Activated CD4-positive, alpha-beta memory T cell treated with anti-CD3 and anti-CD28 coated beads, Interleukin-2, amount 10 ng/mL, durations not matched to agents 7 days and 5 days (primary cell): ENCODE results near the gene GALNT8. TPM values are rescaled to one million over a fixed set of nuclear protein-coding genes. Genes with fewer than 3 reads are reported as not detected.
"Not testable (repeated sequence)": the region's sequence is repeated elsewhere in the genome, so short reads cannot be mapped to it uniquely, and the experiment has no call there.

ENCODE experiments used
- CTCF ChIA-PET: fragments of 350-600 bp; sonication (Branson Sonifier 250); formaldehyde crosslinking; loops from one replicate; lab custom pipeline; 2021; ENCODE audit warnings: antibody characterized with exemption, inconsistent platforms; lab: Charles Lee
- POLR2A ChIA-PET: fragments of 350-600 bp; sonication (Branson Sonifier 250); formaldehyde crosslinking; loops from one replicate; lab custom pipeline; 2021; ENCODE audit warnings: antibody characterized with exemption; lab: Charles Lee
- DNase-seq: peaks from one replicate; pipeline ENCODE4 v3.0.0-alpha.2; 2020
- H3K27ac Mint-ChIP-seq: one replicate; pipeline ENCODE4 v1.8.0; 2021; ENCODE audit warnings: mild to moderate bottlenecking, mixed read lengths
- H3K27me3 Mint-ChIP-seq: one replicate; pipeline ENCODE4 v1.8.0; 2021; ENCODE audit warnings: mixed read lengths
- H3K36me3 Mint-ChIP-seq: one replicate; pipeline ENCODE4 v1.8.0; 2021; ENCODE audit warnings: low read depth, mixed read lengths
- H3K4me1 Mint-ChIP-seq: one replicate; pipeline ENCODE4 v1.8.0; 2021; ENCODE audit warnings: mixed read lengths
- H3K4me3 Mint-ChIP-seq: one replicate; pipeline ENCODE4 v1.8.0; 2021; ENCODE audit warnings: mild to moderate bottlenecking, mixed read lengths
- H3K9me3 Mint-ChIP-seq: one replicate; pipeline ENCODE4 v1.8.0; 2021; ENCODE audit warnings: mixed read lengths
- total RNA-seq, 2 experiments: library from RNA; stranded (reverse); gene quantifications; one replicate each; pipeline ENCODE4 v1.2.3, GENCODE V29; 2021

The GALNT8 gene
- total RNA-seq, 2 experiments from 2014 or later, result 1.8 to 2.0 TPM

DNA sequence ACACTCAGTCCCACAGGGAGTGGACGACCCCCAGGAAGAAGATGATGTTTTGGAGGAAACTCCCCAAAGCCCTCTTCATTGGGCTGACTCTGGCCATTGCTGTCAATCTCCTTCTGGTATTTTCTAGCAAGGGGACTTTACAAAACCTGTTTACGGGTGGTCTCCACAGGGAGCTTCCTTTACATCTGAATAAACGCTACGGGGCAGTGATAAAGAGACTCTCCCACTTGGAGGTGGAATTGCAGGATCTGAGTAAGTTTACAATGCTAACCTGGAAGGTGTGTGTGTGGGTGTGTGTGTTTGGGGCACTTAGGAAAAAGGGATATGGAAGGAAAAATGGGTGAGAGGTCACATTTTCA, 416 bp downstream of the GALNT8 start:
- ChIA-PET POLR2A (no interaction called here), CTCF (no interaction called here)
- H3K27me3 Mint-ChIP-seq, result peaks cover 34% of the 10 kb centered on the region
- no peak overlapping the region for H3K27ac Mint-ChIP-seq
- no peaks in the 10 kb centered on the region for H3K9me3 Mint-ChIP-seq
- no peak for DNase-seq
- H3K36me3 Mint-ChIP-seq, result no peaks in the 10 kb centered on the region
- no peak overlapping the region for H3K4me3 Mint-ChIP-seq
- H3K4me1 Mint-ChIP-seq, result no peaks in the 10 kb centered on the region

DNA sequence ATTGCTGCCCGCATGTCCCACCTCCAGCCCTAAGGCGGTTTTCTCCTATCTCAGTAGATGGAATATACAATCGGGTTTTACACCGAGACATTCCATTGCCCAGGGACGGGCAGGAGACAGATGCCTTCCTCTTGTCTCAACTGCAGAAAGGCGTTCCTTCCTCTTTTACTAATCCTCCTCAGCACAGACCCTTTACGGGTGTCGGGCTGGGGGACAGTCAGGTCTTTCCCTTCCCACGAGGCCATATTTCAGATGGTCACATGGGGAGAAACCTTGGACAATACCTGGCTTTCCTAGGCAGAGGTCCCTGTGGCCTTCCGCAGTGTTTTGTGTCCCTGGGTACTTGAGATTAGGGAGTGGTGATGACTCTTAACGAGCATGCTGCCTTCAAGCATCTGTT, 1.4 kb downstream of the GALNT8 start:
- CTCF ChIA-PET, result not testable (repeated sequence)

DNA sequence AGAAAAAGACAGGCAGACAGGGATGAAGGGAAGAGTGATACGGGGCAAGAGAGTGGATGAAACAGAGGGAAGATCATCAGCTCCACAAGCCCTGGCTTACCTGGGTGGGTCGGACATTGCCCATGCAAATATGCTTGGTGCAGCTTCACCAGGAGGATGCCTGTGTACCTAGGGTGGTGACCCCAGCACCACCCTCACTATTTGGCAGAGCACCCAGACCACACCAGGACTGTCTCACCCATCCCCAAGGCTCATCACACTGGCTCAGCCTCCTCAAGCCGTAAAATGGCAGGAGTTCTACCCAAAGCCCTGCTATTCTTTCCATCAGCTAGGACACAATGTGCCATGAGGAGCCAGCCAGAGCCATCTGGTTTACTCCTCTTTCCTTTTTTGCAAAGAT, 3.0 kb downstream of the GALNT8 start:
- H3K27ac Mint-ChIP-seq, result no peak overlapping the region
- no peak for DNase-seq
- ChIA-PET POLR2A (interaction anchor here (0.6 kb wide), 1 partner anchor 73 kb away, joined by 3 read pairs; no protein-coding TSS in a partner anchor), CTCF (interaction anchor here (0.7 kb wide), 1 partner anchor 1289 kb away, joined by 3 read pairs; no protein-coding TSS in a partner anchor)
- H3K27me3 Mint-ChIP-seq, result peaks cover 34% of the 10 kb centered on the region
- H3K4me1 Mint-ChIP-seq, result no peaks in the 10 kb centered on the region
- no peaks in the 10 kb centered on the region for H3K36me3 Mint-ChIP-seq
- no peaks in the 10 kb centered on the region for H3K9me3 Mint-ChIP-seq
- H3K4me3 Mint-ChIP-seq, result no peak overlapping the region

More for the DNA sequence above, 1.4 kb downstream of the GALNT8 start:
- H3K36me3 Mint-ChIP-seq, H3K4me3 Mint-ChIP-seq, H3K27ac Mint-ChIP-seq, H3K4me1 Mint-ChIP-seq, POLR2A ChIA-PET, DNase-seq, H3K9me3 Mint-ChIP-seq: not testable (repeated sequence)
- peaks cover 34% of the 10 kb centered on the region for H3K27me3 Mint-ChIP-seq

DNA sequence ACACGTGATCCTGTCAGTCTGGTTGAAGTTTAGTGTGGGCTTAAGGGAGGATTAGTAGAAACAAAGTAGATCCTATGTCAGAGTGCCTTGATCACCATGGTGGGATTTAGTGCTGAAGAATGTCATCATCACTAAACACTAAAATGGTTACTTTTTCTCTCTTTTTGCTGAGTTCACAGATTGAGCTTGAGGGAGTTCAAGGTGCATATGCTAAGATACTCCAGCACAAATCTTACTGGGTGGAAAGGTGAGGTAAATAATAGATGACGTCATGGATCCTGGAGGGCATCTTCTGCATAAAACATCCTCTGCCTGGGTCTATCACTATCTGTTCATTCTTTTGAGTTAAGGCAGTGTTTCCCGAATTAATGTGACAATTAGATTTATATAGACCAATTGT, 4.9 kb downstream of the GALNT8 start:
- Mint-ChIP-seq H3K9me3 (no peaks in the 10 kb centered on the region), H3K27ac (no peak overlapping the region), H3K4me1 (no peaks in the 10 kb centered on the region), H3K36me3 (no peaks in the 10 kb centered on the region), H3K27me3 (peaks cover 27% of the 10 kb centered on the region), H3K4me3 (no peak overlapping the region)
- no peak for DNase-seq
- ChIA-PET CTCF (no interaction called here), POLR2A (no interaction called here)

DNA sequence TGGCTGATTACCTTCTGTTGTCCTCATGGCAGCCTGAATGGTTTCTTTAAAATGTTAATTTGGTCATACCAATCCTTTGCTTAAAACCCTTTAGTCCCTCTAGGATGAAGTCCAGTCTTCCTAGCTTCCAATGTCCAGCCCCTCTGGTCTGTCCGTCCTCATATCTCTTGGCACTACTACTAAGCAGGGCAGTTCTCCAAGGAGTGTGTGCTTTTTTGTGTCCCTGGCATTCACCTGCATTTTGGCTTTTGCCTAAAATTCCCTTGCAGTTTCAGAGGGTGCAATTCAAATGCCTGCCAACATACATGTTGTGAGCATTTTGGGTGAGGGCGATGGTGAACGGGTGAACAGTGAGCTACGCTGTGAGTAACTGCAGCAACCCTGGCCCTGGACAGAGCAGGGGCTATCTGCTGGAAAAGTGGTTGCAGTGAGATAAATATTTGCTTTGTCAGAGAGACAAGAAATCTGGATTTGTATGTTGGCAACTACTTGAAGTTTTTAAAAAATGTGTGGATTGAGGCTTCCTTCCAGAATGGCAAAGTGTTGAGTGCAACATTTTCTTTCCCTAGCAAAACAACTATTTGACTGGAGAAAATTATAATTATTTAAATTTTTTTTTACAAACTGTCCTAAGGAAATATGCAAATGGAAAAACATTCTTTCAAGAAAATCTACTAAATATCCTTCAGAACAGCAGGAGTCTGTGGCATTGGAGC, 14.6 kb downstream of the GALNT8 start:
- Mint-ChIP-seq H3K27me3 (peaks cover 21% of the 10 kb centered on the region), H3K27ac (no peak overlapping the region), H3K4me3 (no peak overlapping the region), H3K4me1 (no peaks in the 10 kb centered on the region), H3K36me3 (no peaks in the 10 kb centered on the region), H3K9me3 (no peaks in the 10 kb centered on the region)
- POLR2A ChIA-PET, result no interaction called here
- DNase-seq, result no peak
- CTCF ChIA-PET, result no interaction called here

DNA sequence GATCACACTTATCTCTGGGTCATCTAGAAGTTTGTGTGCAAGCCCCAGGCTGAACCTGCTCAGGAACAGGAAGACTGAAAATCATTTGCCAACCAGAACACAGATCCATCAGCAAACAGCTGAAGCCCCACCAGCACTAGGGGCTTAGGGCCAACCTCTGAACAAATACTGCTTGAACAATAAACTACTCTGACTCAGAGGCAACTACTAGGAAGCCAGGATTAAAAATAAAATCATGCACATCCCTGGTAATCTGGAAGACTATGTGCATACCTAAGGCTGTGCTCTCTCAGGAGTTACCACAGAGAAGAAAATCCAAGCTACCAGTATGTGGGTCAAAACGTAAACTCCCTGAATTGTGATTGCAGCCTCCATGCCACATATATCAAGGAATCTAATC, 15.9 kb downstream of the GALNT8 start:
- no peaks in the 10 kb centered on the region for H3K36me3 Mint-ChIP-seq
- no peaks in the 10 kb centered on the region for H3K9me3 Mint-ChIP-seq
- H3K27ac Mint-ChIP-seq, result no peak overlapping the region
- peaks cover 21% of the 10 kb centered on the region for H3K27me3 Mint-ChIP-seq
- H3K4me3 Mint-ChIP-seq, result no peak overlapping the region
- ChIA-PET POLR2A (no interaction called here), CTCF (no interaction called here)
- no peak for DNase-seq
- no peaks in the 10 kb centered on the region for H3K4me1 Mint-ChIP-seq

DNA sequence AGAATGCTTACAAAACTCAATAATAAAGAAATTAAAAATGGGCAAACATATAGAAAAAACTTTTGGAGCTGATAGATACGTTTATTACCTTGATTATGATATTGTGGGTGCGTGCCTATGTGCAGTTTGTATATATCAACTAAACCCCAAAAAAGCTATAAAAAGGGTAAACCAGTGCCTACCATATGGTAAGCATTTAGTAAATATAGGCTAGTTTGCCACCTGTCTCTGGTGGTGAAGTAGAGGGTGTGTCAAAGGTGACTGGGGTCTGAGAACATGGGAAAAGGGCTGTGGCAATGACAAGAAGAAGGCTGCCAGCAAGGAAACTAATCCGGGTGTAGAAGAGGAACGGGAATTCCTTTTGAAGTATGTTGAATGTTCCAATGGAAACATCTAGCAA, 18.3 kb downstream of the GALNT8 start:
- Mint-ChIP-seq H3K27me3 (peaks cover 22% of the 10 kb centered on the region), H3K4me1 (no peaks in the 10 kb centered on the region), H3K9me3 (no peaks in the 10 kb centered on the region), H3K4me3 (no peak overlapping the region), H3K36me3 (no peaks in the 10 kb centered on the region), H3K27ac (no peak overlapping the region)
- POLR2A ChIA-PET, result no interaction called here
- CTCF ChIA-PET, result no interaction called here
- DNase-seq, result no peak

DNA sequence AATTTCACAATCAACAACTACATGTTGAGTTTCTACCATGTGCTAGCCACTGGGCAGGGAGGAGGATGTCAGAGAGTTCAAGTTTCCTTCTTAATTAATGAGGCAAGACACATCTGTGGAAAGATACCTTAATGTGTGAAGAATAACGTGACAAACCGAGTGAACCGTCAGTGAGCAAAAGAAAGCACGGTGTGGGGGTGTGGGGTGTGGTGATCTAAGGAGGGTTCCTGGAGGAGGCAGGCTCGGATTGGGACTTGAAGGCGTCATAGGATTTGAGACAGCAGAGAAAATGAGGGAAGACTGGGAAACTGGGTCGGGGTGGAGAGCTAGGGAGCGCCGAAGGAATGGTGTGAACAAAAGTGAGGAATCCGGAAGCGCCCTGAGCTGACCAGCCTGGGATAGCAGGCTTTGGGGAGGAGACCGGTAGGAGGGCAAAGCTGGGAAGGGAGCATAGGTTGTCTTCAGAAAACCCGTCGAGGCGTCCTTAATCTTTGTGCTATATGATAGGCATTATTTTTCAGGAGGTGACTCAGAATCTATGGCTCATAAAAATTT, 22.3 kb downstream of the GALNT8 start:
- Mint-ChIP-seq H3K4me3 (no peak overlapping the region), H3K9me3 (no peaks in the 10 kb centered on the region), H3K27ac (no peak overlapping the region), H3K4me1 (no peaks in the 10 kb centered on the region), H3K36me3 (no peaks in the 10 kb centered on the region), H3K27me3 (peaks cover 13% of the 10 kb centered on the region)
- CTCF ChIA-PET, result no interaction called here
- POLR2A ChIA-PET, result no interaction called here
- no peak for DNase-seq

DNA sequence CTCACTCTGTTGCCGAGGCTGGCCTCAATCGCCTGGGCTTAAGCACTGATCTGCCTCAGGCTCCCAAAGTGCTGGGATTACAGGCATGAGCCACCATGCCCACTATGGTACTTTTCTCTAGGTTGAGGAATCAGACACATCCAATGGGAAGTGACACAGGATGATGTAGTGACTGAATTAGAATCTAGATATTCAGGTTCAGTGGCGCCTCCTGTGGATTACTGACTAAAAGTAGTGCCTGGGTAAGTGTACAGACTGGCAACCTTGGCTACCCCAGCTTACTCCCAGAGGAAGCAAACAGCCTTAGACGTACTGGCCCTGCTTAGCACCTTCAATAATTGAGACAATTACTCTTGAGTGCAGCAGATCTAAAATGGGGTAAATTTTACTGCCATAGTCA, 22.8 kb downstream of the GALNT8 start:
- Mint-ChIP-seq H3K4me3 (no peak overlapping the region), H3K36me3 (no peaks in the 10 kb centered on the region), H3K27me3 (peaks cover 15% of the 10 kb centered on the region), H3K27ac (no peak overlapping the region), H3K9me3 (no peaks in the 10 kb centered on the region), H3K4me1 (no peaks in the 10 kb centered on the region)
- DNase-seq, result no peak
- CTCF ChIA-PET, result no interaction called here
- POLR2A ChIA-PET, result no interaction called here

DNA sequence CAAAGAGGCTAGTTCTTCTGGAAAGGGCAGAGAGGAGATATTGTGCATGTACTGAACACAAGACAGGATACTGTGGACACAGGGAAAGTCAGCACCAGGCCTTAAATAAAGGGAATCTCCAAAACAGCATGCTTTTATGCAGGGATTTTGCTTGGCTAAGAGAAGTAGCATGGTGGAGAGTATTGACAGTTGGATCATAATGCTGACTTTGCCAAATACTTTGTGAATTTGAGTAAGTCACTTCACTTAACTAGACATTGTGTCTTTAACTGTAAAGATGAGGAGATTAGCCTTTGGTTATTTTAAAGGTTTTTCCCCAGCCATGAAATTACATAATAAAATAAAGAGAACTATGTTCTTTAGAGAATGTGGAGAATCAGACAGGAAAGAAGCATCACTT, 24.5 kb downstream of the GALNT8 start:
- Mint-ChIP-seq H3K27me3 (peaks cover 22% of the 10 kb centered on the region), H3K27ac (no peak overlapping the region), H3K36me3 (no peaks in the 10 kb centered on the region), H3K9me3 (no peaks in the 10 kb centered on the region), H3K4me3 (no peak overlapping the region), H3K4me1 (no peaks in the 10 kb centered on the region)
- ChIA-PET POLR2A (no interaction called here), CTCF (interaction anchor here (1.1 kb wide), 1 partner anchor 14 kb away, joined by 3 read pairs; no protein-coding TSS in a partner anchor)
- no peak for DNase-seq

DNA sequence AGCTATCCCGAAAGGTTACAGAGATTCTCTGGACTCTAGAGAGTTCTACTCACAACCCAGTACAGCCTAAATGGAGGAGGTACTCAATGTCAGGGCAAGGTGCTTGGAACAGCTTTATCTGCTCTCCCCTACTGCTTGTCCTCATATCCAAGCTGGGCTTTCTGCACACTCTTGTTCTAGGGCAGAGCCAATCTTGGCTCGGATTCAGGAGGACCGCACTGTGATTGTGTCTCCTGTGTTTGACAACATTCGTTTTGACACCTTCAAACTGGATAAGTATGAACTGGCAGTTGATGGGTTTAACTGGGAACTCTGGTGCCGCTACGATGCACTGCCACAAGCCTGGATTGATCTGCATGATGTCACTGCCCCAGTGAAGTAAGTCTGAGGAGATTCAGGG, 25.0 kb downstream of the GALNT8 start:
- no peaks in the 10 kb centered on the region for H3K36me3 Mint-ChIP-seq
- no peaks in the 10 kb centered on the region for H3K4me1 Mint-ChIP-seq
- no peaks in the 10 kb centered on the region for H3K9me3 Mint-ChIP-seq
- ChIA-PET POLR2A (no interaction called here), CTCF (interaction anchor here (1.1 kb wide), 1 partner anchor 13 kb away, joined by 3 read pairs; no protein-coding TSS in a partner anchor)
- H3K27me3 Mint-ChIP-seq, result peaks cover 23% of the 10 kb centered on the region
- no peak for DNase-seq
- H3K4me3 Mint-ChIP-seq, result no peak overlapping the region
- no peak overlapping the region for H3K27ac Mint-ChIP-seq

DNA sequence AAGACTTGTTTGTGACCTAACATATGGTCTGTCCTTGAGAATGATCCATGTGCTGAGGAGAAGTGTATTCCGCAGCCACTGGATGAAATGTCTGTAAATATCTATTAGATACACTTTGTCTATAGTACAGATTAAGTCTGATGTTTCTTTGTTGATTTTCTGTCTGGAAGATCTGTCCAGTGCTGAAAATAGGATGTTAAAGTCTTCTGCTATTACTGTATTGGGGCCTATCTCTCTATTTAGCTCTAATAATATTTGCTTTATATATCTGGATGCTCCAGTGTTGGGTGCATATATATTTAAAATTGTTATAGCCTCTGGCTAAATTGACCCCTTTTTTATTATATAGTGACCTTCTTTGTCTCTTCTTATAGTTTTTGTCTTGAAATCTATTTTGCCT, 31.5 kb downstream of the GALNT8 start:
- H3K9me3 Mint-ChIP-seq, H3K4me3 Mint-ChIP-seq, CTCF ChIA-PET, H3K36me3 Mint-ChIP-seq, DNase-seq, H3K27ac Mint-ChIP-seq, POLR2A ChIA-PET, H3K4me1 Mint-ChIP-seq: not testable (repeated sequence)
- H3K27me3 Mint-ChIP-seq, result peaks cover 27% of the 10 kb centered on the region

DNA sequence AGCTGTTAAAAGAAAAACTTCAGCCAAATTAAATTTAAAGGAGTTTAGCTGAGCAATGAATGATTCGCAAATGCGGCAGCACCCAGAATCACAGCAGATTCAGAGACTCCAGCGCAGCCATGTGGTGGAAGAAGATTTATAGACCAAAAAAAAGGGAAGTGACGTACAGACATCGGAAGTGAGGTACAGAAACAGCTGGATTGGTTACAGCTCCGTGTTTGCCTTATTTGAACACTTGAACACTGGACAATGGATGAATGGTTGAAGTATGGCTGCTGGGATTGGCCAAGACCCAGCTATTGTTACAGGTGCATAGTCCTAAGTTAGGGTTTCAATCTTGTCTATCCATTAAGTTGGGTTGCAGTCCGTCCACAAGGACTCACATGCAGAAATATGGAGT, 42.6 kb downstream of the GALNT8 start:
- Mint-ChIP-seq H3K4me1 (peaks cover 10% of the 10 kb centered on the region), H3K27ac (no peak overlapping the region), H3K27me3 (peaks cover 5% of the 10 kb centered on the region), H3K9me3 (no peaks in the 10 kb centered on the region), H3K36me3 (no peaks in the 10 kb centered on the region), H3K4me3 (no peak overlapping the region)
- no peak for DNase-seq
- ChIA-PET CTCF (no interaction called here), POLR2A (no interaction called here)

DNA sequence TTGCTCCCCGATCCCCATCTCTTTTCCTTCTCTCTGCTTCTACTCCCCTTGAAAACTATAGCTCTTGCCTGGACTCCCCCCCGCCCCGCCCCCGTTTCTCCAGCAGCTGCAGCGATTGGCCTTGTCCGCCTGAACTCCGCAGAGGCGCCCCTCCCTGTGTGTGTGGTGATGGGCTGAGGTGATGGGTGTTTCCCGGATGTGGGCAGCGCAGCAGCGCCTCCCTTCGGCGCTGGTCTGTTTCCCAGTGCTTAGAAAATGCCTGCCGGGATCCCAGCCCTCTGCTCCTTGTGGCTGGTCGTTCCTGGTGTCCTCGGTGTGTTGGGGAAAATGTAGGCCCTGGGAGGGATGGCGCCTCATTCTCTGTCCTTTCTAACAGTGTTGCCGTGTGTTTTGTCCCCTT, 43.3 kb downstream of the GALNT8 start:
- ChIA-PET CTCF (no interaction called here), POLR2A (no interaction called here)
- no peak overlapping the region for H3K4me3 Mint-ChIP-seq
- peaks cover 10% of the 10 kb centered on the region for H3K4me1 Mint-ChIP-seq
- no peak overlapping the region for H3K27ac Mint-ChIP-seq
- DNase-seq, result peak; percentile 33
- no peaks in the 10 kb centered on the region for H3K36me3 Mint-ChIP-seq
- peaks cover 1% of the 10 kb centered on the region for H3K27me3 Mint-ChIP-seq
- H3K9me3 Mint-ChIP-seq, result no peaks in the 10 kb centered on the region
